HEK293T (cell line): Measurements from ENCODE around the gene HES3.

Experiments used
- CTCF ChIA-PET: fragments of 350-600 bp; formaldehyde crosslinking; extraction: SDS; loops from one replicate; lab custom pipeline; 2021; ENCODE audit warnings: antibody characterized with exemption, inconsistent platforms; lab: Yijun Ruan, JAX
- POLR2A ChIA-PET: fragments of 350-600 bp; formaldehyde crosslinking; extraction: SDS; loops from one replicate; lab custom pipeline; 2020; ENCODE audit warnings: antibody characterized with exemption, inconsistent platforms; lab: Yijun Ruan, JAX
- DNase-seq: peaks from one replicate; pipeline ENCODE4 v3.0.0; 2012; ENCODE audit warnings: mixed read lengths; ENCODE audit errors: extremely low spot score
- ARNT ChIP-seq: fragments of 450-650 bp; IDR thresholded peaks from 2 replicates; pipeline ENCODE4 v1.6.1; 2017; ENCODE audit warnings: mild to moderate bottlenecking
- BHLHE40 ChIP-seq: fragments of 450-650 bp; IDR thresholded peaks from 2 replicates; pipeline ENCODE4 v1.6.1; 2016; ENCODE audit warnings: mild to moderate bottlenecking, moderate library complexity, borderline replicate concordance
- CTBP1 ChIP-seq: fragments of 450-650 bp; IDR thresholded peaks from 2 replicates; pipeline ENCODE4 v1.6.1; 2016; ENCODE audit warnings: borderline replicate concordance
- ELF4 ChIP-seq: fragments of 450-650 bp; IDR thresholded peaks from 2 replicates; pipeline ENCODE4 v1.6.1; 2017; ENCODE audit warnings: antibody characterized with exemption
- FOXA1 ChIP-seq: fragments of 450-650 bp; IDR thresholded peaks from 2 replicates; pipeline ENCODE4 v1.6.1; 2016; ENCODE audit warnings: mild to moderate bottlenecking
- FOXK2 ChIP-seq: fragments of 450-650 bp; IDR thresholded peaks from 2 replicates; pipeline ENCODE4 v1.6.1; 2016; ENCODE audit warnings: mild to moderate bottlenecking
- FOXM1 ChIP-seq: fragments of 450-650 bp; IDR thresholded peaks from 2 replicates; pipeline ENCODE4 v1.6.1; 2017; ENCODE audit warnings: mild to moderate bottlenecking, borderline replicate concordance
- HDGF ChIP-seq: fragments of 450-650 bp; IDR thresholded peaks from 2 replicates; pipeline ENCODE4 v1.6.1; 2017; ENCODE audit warnings: antibody characterized with exemption, borderline replicate concordance
- L3MBTL2 ChIP-seq: fragments of 450-650 bp; conservative IDR thresholded peaks from 2 replicates; pipeline ENCODE4 v1.6.1; 2016; ENCODE audit warnings: mild to moderate bottlenecking
- LEF1 ChIP-seq: fragments of 450-650 bp; IDR thresholded peaks from 2 replicates; pipeline ENCODE4 v1.6.1; 2017; ENCODE audit warnings: mild to moderate bottlenecking, borderline replicate concordance
- NFRKB ChIP-seq: fragments of 450-650 bp; IDR thresholded peaks from 2 replicates; pipeline ENCODE4 v1.6.1; 2016; ENCODE audit warnings: mild to moderate bottlenecking, moderate library complexity
- PKNOX1 ChIP-seq: fragments of 450-650 bp; IDR thresholded peaks from 2 replicates; pipeline ENCODE4 v1.6.1; 2016
- SP1 ChIP-seq: fragments of 450-650 bp; IDR thresholded peaks from 2 replicates; pipeline ENCODE4 v1.6.1; 2017
- SUZ12 ChIP-seq: fragments of 450-650 bp; IDR thresholded peaks from 2 replicates; pipeline ENCODE4 v1.6.1; 2016; ENCODE audit warnings: mild to moderate bottlenecking
- TARDBP ChIP-seq: fragments of 450-650 bp; IDR thresholded peaks from 2 replicates; pipeline ENCODE4 v1.6.1; 2016
- ZNF384 ChIP-seq: fragments of 450-650 bp; IDR thresholded peaks from 2 replicates; pipeline ENCODE4 v1.6.1; 2016

The HES3 gene

GRCh38 chr1:6286266-6286665 is 42.3 kb downstream of the HES3 start:
- TF ChIP-seq BHLHE40: no peak
- no peak for TF ChIP-seq ZNF384
- no peak for TF ChIP-seq NFRKB
- TF ChIP-seq HDGF: no peak
- TF ChIP-seq ARNT: no peak
- no peak for TF ChIP-seq LEF1
- TF ChIP-seq FOXM1: no peak
- no peak for TF ChIP-seq L3MBTL2
- TF ChIP-seq ELF4: no peak
- TF ChIP-seq PKNOX1: no peak
- TF ChIP-seq TARDBP: no peak
- TF ChIP-seq SP1: no peak
- no peak for TF ChIP-seq FOXA1
- TF ChIP-seq CTBP1: no peak
- POLR2A ChIA-PET: no interaction called here
- no peak for DNase-seq
- CTCF ChIA-PET: no interaction called here

GRCh38 chr1:6287029-6287428 is 43.0 kb downstream of the HES3 start:
- CTCF ChIA-PET: interaction anchor here (0.6 kb wide), 1 partner anchor 168 kb away, joined by 4 read pairs; no protein-coding TSS in a partner anchor
- no peak for DNase-seq
- POLR2A ChIA-PET: no interaction called here
- TF ChIP-seq PKNOX1: no peak
- TF ChIP-seq ZNF384: no peak
- TF ChIP-seq HDGF: no peak
- no peak for TF ChIP-seq CTBP1
- TF ChIP-seq ARNT: no peak

- DNase-seq: no peak
Measured at GRCh38 chr1:6287431-6287886, 43.5 kb downstream of the HES3 start.

GRCh38 chr1:6288026-6288425 is 44.0 kb downstream of the HES3 start:
- CTCF ChIA-PET: no interaction called here
- TF ChIP-seq HDGF: no peak
- TF ChIP-seq ELF4: no peak
- no peak for TF ChIP-seq NFRKB
- no peak for TF ChIP-seq TARDBP
- TF ChIP-seq L3MBTL2: no peak
- no peak for TF ChIP-seq SP1
- TF ChIP-seq FOXK2: no peak
- TF ChIP-seq FOXA1: no peak
- TF ChIP-seq BHLHE40: no peak
- POLR2A ChIA-PET: no interaction called here
- DNase-seq: no peak

More at GRCh38 chr1:6287431-6287886, 43.5 kb downstream of the HES3 start:
- ChIA-PET CTCF (interaction anchor here (0.6 kb wide), 1 partner anchor 169 kb away, joined by 4 read pairs; no protein-coding TSS in a partner anchor), POLR2A (no interaction called here)
- TF ChIP-seq BHLHE40 (no peak), L3MBTL2 (no peak), ZNF384 (no peak), FOXK2 (no peak), LEF1 (no peak), FOXM1 (no peak), CTBP1 (no peak), SUZ12 (no peak), HDGF (no peak), FOXA1 (no peak), SP1 (no peak), PKNOX1 (no peak), ARNT (no peak), ELF4 (no peak), NFRKB (no peak), TARDBP (no peak)

GRCh38 chr1:6288665-6289064 is 44.7 kb downstream of the HES3 start:
- CTCF ChIA-PET: no interaction called here
- POLR2A ChIA-PET: no interaction called here
- TF ChIP-seq NFRKB: no peak
- no peak for TF ChIP-seq SUZ12
- DNase-seq: no peak

GRCh38 chr1:6292102-6292501 is 48.1 kb downstream of the HES3 start:
- POLR2A ChIA-PET: no interaction called here
- CTCF ChIA-PET: no interaction called here
- DNase-seq: no peak
- TF ChIP-seq ZNF384: no peak
- TF ChIP-seq L3MBTL2: no peak
- no peak for TF ChIP-seq BHLHE40
- no peak for TF ChIP-seq FOXM1
- TF ChIP-seq SP1: no peak
- no peak for TF ChIP-seq SUZ12
- no peak for TF ChIP-seq NFRKB
- no peak for TF ChIP-seq HDGF
- no peak for TF ChIP-seq FOXA1
- TF ChIP-seq FOXK2: no peak
- no peak for TF ChIP-seq TARDBP
- TF ChIP-seq CTBP1: no peak
- TF ChIP-seq PKNOX1: no peak
- no peak for TF ChIP-seq ELF4
- no peak for TF ChIP-seq LEF1
- no peak for TF ChIP-seq ARNT
